T-helper 22 cell (primary cell): Measurements from ENCODE around the gene ATP8B4.

Source experiments
- DNase-seq: peaks from one replicate; pipeline ENCODE4 v3.0.0-alpha.2; 2020; ENCODE audit warnings: low read depth

Gene ATP8B4

DNA sequence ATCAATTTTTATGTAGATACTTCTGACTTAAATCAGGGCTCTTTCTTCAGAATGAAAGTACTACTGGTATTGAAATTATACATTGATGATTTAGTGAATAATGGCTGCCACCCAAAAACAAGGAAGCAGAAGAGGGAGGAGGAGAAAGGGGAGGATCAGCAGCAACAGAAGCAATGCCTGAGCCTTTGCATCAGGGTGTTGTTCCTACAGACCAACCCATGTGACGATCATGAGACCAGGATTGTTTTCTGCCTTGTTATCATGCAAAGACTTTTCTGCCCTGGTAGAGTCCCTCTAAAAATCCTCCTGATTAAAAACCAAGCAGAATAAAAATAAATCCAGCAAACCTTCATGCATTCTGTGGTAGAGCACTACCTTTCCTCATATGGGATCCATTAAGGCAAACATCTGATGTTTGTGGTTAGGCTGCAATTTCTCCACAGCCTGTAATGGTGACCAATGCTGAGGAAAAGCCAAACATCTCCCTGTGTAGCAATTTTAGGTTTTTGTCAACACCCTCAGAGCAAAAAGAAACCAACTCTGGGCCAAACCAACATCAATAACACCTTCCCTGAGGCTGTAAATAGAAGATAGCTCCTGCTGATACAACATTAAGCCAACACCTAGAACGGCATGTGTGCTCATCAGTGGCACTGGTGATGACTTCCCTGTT lies 191.7 kb downstream of the ATP8B4 start:
- DNase-seq = no peak

DNA sequence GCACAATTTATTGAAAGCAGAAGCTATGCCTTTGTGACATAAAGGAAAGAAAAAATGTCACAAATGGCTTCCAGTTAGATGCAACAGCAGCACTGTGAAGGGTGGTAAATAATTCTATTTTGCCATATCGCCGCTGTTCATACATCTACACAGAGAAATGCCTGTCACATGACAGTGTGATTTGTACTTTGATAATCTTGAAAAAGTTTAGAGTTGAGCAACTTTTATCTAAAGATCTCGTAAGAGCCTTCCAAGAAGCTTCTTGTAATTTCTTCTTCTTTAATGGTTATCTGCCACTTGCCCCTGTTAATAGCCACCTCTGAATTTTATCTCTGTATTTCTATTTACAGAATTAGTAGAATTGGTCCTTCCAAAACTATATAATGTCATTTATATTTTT lies 192.3 kb downstream of the ATP8B4 start:
- DNase-seq = no peak

DNA sequence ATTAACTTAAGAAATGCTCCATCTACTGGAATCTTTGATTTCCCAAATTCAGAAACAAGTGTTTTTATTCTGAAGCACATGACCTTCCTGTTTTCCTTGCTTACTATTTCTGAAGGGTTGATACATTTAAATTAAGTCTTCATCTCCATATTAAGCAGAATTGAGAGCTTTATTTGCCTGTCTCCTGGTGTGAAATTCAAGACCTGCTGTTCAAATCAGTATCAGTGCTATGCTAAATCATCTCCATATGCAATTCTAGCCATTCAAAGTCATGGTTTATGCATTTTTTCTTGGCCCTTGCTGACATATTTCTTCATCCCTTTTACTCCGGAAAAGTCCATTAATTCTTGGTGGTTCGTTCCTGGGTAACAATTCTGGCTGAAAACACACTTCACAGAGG lies 195.4 kb downstream of the ATP8B4 start:
- no peak for DNase-seq

DNA sequence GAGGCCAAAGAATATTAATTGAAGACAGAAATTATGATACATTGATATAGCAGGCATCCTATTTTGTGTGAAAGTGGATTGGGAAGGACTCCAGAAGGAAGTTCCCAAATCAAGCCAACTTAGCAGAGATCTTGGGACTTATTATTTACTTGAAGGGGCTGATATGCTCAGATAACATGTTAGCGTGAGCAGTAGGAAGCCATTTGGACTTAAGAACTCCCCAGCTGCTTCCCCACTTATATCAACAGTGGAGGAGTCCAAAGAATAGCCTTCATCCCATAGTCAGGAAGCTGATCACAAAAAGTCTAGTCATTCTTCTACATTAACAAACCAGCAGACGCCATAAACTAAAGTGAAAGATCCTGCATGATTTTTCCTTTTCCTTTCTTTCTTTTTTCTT lies 200.0 kb downstream of the ATP8B4 start:
- DNase-seq = no peak

DNA sequence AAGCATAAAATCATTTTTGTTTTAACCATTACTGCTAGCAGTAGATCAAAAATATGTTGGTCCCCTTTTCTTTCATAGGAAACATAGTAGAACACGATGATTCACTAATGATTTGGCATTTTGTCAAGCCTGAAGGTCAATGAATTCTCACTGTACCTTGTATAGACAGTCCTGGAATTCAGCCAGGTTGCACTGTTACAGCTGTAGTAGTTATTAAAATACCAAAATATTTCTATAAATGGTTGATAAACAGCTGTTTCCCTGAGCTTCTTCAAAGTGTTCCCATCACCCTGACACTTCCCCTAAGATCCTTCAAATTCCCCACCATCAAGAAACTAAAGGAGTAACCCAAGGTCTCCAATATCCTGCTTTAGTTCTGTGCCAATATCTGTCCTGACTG lies 200.9 kb downstream of the ATP8B4 start:
- DNase-seq = no peak

DNA sequence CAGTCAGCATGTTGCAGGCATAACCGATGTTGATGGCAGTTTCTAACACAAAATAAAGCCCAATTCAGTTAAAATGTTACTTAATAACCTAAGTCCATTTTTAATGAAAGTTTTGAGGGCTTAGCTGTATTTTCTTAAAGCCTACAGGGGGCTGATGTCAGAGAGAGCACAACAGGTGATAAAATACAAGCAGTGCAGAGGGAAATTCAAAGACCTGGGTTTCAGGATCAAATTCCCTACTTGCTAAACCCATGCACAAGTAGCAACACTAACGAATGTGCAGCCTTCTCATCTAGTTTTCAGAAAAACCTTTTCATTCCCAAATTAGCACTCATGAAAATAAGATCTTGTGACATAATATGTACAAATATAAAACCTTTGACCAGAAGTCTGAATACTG lies 202.0 kb downstream of the ATP8B4 start:
- no peak for DNase-seq

GRCh38 chr15:49915822-49916221 lies 203.2 kb downstream of the ATP8B4 start:
- DNase-seq = no peak

DNA sequence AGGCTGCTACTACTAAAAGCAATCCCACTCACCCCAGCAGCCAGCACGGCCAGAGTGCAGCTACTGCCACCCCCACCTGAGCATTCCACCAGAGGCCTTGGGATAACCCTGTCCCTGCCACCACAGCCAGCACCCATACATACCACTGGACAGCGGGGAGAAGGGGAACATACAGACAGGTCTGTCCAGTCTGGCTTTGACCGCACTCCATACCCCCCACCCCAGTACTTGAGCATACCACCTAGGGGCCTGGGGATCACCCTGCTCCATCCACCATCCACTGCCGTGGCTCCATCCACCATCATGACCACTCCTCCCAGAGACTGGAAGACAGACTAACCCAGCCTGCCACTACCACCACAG lies 210.1 kb downstream of the ATP8B4 start:
- no peak for DNase-seq

GRCh38 chr15:49908236-49908932 lies 210.6 kb downstream of the ATP8B4 start:
- no peak for DNase-seq

DNA sequence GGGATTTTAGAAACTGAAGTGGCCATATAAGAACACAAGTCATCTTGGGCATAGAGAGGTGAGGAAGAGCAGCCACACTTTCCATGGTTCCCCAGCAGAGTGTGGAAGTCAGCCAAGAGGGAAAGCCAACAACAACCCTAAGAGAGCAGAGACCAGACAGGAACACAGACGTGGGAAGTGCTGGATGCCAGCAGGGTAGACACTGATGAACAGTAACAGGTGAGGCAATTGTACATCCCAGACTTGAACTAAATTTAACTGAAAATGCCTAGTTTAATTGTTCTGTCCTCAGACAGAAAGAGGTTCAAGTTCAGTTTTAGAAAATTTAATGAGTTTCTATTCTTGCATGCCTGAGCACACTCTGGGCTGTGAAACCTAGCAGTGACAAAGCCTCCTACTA lies 212.1 kb downstream of the ATP8B4 start:
- no peak for DNase-seq

DNA sequence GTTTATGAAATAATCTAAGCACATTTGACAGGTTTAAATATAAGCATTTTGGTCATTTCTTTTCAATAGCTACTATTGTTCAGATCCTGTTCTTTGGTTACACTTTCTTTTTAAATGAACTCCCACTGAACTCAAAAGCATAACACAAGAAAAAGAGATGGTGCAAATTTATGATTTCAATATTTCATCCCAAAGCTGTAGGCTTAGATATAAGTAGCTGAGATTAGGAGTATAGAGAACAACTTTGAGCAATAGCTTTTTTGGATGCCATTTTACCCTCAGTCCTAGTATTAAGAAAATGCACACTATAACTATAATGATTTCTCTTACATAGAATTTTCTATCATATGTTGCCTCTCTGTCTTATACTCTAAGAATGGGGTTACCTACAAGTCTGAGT lies 213.8 kb downstream of the ATP8B4 start:
- no peak for DNase-seq

GRCh38 chr15:49904296-49904695 lies 214.7 kb downstream of the ATP8B4 start:
- no peak for DNase-seq

DNA sequence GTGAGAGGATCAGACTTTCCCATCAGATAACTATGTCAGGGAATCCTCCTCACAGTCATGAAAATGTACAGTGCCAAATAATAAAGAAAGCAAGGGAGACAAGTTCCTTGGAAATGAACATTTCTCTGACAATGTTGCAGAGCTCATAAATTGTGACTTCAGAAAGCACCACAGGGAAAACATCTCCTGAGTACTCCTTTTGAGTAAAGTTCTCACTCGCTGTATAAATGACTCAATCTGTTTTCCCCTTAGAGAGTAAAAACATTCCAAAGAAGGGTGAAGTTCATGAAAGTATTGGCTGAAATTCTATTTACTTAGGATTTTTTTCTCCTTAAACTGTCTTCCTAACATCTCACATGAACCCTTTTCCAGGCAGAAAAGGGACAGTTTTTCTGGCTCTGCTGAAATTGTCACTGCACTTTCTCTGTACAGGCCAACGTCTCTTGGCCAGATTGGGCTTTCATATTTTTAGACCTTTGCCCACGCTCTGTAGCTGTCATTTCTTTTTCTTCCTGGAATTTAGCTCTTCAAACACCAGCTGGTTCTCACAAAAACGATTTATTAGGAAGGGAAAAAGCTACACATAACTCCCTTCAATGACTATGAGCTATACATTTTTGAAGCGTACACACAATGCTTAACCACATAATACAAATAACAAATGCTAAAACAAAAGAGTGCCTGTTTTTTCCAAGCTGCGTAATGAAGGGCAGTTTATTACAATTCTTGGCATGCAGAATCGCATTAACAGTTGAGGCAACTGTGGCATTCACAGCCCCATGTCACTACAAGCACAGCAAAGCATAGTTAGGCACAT lies 216.1 kb downstream of the ATP8B4 start:
- DNase-seq = no peak

DNA sequence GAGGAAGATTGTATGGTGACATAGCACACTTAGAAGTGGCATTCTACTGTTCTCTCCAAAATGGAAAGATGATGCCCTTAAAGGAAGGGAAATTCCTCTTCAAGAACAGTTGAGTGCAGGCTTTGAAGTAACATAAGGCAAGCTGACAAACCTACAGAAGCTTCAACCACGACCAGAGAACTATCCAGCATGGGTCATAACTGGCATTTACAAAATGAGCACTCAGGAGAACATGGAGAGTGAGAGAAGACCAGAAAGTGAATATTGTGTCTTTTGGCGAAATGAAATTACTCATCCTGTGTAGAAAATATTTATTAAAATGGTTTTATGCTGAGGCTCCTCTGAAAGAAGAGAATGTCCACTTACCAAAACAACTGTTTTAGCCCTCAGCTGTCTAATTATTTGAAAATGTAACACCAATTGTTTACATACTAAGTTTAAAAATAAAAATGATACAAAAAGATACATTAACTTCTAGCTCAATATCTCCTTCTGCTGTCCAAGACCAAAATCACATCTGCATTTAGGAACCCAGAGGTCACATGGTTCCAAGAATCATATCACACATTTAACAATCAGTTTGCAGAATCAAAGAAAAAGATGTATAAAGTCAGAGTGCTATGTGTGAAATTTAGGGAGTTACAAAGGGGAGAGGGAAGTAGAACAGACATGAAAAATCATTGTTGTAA lies 216.9 kb downstream of the ATP8B4 start:
- no peak for DNase-seq

GRCh38 chr15:49901321-49901720 lies 217.7 kb downstream of the ATP8B4 start:
- DNase-seq = no peak

GRCh38 chr15:49900903-49901235 lies 218.2 kb downstream of the ATP8B4 start:
- DNase-seq = no peak

DNA sequence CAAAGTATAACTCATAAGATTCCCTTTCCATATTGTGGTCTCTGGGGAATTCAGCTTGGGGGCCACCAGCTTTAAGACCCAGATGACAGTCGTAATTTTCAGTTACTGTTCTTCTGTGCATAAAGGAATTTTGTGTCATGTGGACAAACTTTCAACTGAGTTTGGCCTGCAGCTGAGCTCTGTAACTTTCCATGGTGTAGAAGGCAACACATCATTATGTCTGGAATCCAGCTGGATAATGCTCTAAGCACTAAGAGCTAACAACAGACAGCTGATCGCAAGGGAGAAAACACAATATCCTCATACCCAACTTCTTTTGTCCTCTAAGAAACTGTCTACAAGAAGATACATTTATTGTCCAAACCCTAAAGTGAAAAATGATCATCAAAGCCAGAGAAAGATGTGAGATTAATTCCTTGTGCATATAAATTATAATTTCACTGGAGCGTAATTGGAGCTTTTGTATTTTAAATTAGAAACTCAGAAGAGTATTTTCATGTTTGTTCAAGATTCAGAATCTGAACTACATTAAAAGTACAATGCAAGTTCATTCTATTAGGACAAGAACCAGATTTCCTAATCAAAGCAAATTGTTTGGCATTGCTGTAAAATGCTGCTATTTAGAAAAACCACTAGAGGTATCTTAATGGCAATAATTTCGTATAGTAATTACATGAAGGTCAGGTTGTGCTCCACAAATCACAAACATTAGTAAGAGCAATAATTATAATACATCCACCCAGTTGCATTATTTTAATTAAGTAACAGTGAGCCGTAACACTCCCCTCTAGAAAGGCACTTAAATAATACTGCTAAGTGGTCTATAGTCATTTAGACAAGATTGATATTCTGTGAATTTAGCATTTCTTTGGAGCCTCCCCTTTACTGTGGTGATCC lies 218.8 kb downstream of the ATP8B4 start:
- no peak for DNase-seq

DNA sequence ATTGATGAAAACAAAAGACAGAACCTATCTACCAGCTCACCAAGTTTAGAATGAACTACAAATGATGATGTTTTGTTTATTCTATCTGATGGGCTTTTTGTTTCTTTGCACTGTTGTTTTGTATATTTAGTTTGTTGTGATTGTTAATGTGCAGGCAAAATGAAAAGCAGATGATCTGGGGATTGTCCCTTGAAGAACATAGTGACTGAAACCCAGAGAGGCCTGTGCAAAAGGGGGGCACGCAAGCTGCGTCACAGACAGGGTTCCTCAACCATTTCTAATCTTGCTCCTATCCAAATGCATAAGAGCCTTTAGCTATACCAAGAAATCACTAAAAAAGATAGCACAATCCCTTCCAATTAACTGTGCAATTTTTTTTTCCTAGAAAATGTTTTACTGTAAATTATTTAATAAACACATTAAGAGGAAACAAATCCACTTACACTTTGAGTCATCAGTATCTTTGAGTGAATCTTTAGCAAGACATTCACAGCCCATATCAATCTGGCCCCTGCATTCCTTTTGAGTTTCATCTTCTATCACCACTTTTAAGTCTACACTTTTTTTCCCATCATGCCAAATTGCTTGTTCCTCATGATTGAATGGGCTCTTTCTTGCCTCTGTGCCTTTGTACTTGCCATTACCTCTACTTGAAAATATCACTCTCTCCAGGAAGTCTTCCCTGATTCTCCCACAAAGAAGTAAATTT lies 220.3 kb downstream of the ATP8B4 start:
- DNase-seq = no peak

- DNase-seq = no peak
Observed at GRCh38 chr15:49898097-49898496, 220.9 kb downstream of the ATP8B4 start.

GRCh38 chr15:49895347-49896223 lies 223.4 kb downstream of the ATP8B4 start:
- DNase-seq = no peak
